Neutrophil (primary cell): ENCODE results near the gene AFDN.

Source experiments
- H3K27ac ChIP-seq: fragments of 200-600 bp; sonication (generic); 2 replicates; pipeline ENCODE4 v1.5.1; 2016; ENCODE audit warnings: mild to moderate bottlenecking, moderate library complexity
- H3K27me3 ChIP-seq: fragments of 200-600 bp; sonication (generic); 2 replicates; pipeline ENCODE4 v1.6.0; 2016; ENCODE audit warnings: mild to moderate bottlenecking
- H3K36me3 ChIP-seq: fragments of 200-600 bp; sonication (generic); 2 replicates; pipeline ENCODE4 v1.5.1; 2017
- H3K4me1 ChIP-seq, 2 experiments: fragments of 200-600 bp in 1 of 2; sonication (generic) in 1 of 2; 1 replicate in 1 of 2; 2 replicates in 1 of 2; pipeline versions ENCODE4 v1.5.1 to v1.6.1; 2013 to 2016; ENCODE audit warnings: low read depth in 1 of 2, low read length in 1 of 2, mild to moderate bottlenecking in 1 of 2, moderate library complexity in 1 of 2; ENCODE audit not compliant: control insufficient read depth in 1 of 2, insufficient read depth in 1 of 2
- H3K4me3 ChIP-seq, 2 experiments: fragments of 200-600 bp in 1 of 2; sonication (generic) in 1 of 2; 1 replicate in 1 of 2; 2 replicates in 1 of 2; pipeline ENCODE4 v1.5.1; 2013 to 2016; ENCODE audit warnings: low read depth in 1 of 2, low read length in 1 of 2, mild to moderate bottlenecking in 1 of 2, moderate library complexity in 1 of 2
- H3K9me3 ChIP-seq: fragments of 200-600 bp; sonication (generic); 2 replicates; pipeline ENCODE4 v1.5.1; 2016
- CTCF ChIP-seq: fragments of 200-600 bp; sonication (generic); IDR thresholded peaks from 2 replicates; pipeline ENCODE4 v1.5.1; 2016; ENCODE audit warnings: antibody characterized with exemption

AFDN gene

GRCh38 chr6:167794161-167795157 lies 32.3 kb upstream of the AFDN start:
- Histone ChIP-seq H3K36me3 (no peaks in the 10 kb centered on the region), H3K4me1 (no peaks in the 10 kb centered on the region), H3K27ac (no peak overlapping the region), H3K4me3 (no peak overlapping the region), H3K9me3 (no peaks in the 10 kb centered on the region), H3K27me3 (peaks cover 74% of the 10 kb centered on the region)
- TF ChIP-seq CTCF, result no peak

GRCh38 chr6:167795321-167795811 lies 31.3 kb upstream of the AFDN start:
- Histone ChIP-seq H3K27ac (no peak overlapping the region), H3K27me3 (peaks cover 83% of the 10 kb centered on the region), H3K4me1 (no peaks in the 10 kb centered on the region), H3K9me3 (no peaks in the 10 kb centered on the region), H3K4me3 (no peak overlapping the region), H3K36me3 (no peaks in the 10 kb centered on the region)
- no peak for TF ChIP-seq CTCF

- Histone ChIP-seq H3K27ac (no peak overlapping the region), H3K36me3 (no peaks in the 10 kb centered on the region), H3K9me3 (no peaks in the 10 kb centered on the region), H3K27me3 (peaks cover 88% of the 10 kb centered on the region), H3K4me1 (no peaks in the 10 kb centered on the region), H3K4me3 (no peak overlapping the region)
- no peak for TF ChIP-seq CTCF
These were observed 30.9 kb upstream of the AFDN start for GRCh38 chr6:167795874-167796191.

GRCh38 chr6:167796192-167796981 lies 30.3 kb upstream of the AFDN start:
- Histone ChIP-seq H3K4me3 (no peak overlapping the region), H3K27ac (no peak overlapping the region), H3K4me1 (no peaks in the 10 kb centered on the region), H3K36me3 (no peaks in the 10 kb centered on the region), H3K9me3 (no peaks in the 10 kb centered on the region), H3K27me3 (peaks cover 88% of the 10 kb centered on the region)
- no peak for TF ChIP-seq CTCF

GRCh38 chr6:167797011-167797471 lies 29.7 kb upstream of the AFDN start:
- Histone ChIP-seq H3K27ac (no peak overlapping the region), H3K4me1 (no peaks in the 10 kb centered on the region), H3K36me3 (no peaks in the 10 kb centered on the region), H3K9me3 (no peaks in the 10 kb centered on the region), H3K27me3 (peaks cover 84% of the 10 kb centered on the region), H3K4me3 (no peak overlapping the region)
- no peak for TF ChIP-seq CTCF
